Measurements from ENCODE around the gene TUBA8. TPM values are rescaled to one million over a fixed set of nuclear protein-coding genes. Genes with fewer than 3 reads are reported as not detected.

Gene TUBA8
- total and polyA plus RNA-seq, 5 experiments from 2014 or later = 0.80 to 3.9 (median 2.1) TPM; not detected in 1

Other genes starting within 250 kb of the TUBA8 start
- gene MICAL3, start 86.2 kb upstream of the TUBA8 start, total RNA-seq = 10 to 100 TPM; 20.8 to 27.3 TPM
- 1 to 10 TPM in 2 of 3 donors, under 1 TPM in 1; 0.90 to 1.3 (median 1.2) TPM for gene MICAL3, start 86.2 kb upstream of the TUBA8 start, polyA plus RNA-seq
- gene PEX26, start 32.8 kb upstream of the TUBA8 start, total RNA-seq = 10 to 100 TPM; 39.3 to 41.2 TPM
- 1 to 10 TPM; 2.6 to 4.5 (median 3.8) TPM for gene PEX26, start 32.8 kb upstream of the TUBA8 start, polyA plus RNA-seq
- 1 to 10 TPM; 2.9 to 3.9 TPM for gene USP18, start 39.4 kb downstream of the TUBA8 start, total RNA-seq
- 10 to 100 TPM in 1 of 3 donors, 1 to 10 TPM in 2; 8.0 to 11.2 (median 9.1) TPM for gene USP18, start 39.4 kb downstream of the TUBA8 start, polyA plus RNA-seq

All from naive thymus-derived CD8-positive, alpha-beta T cell (primary cell).